ENCODE results near the gene PRSS12.
"Not testable (repeated sequence)": the region's sequence is repeated elsewhere in the genome, so short reads cannot be mapped to it uniquely, and the experiment has no call there.

The PRSS12 gene

DNA sequence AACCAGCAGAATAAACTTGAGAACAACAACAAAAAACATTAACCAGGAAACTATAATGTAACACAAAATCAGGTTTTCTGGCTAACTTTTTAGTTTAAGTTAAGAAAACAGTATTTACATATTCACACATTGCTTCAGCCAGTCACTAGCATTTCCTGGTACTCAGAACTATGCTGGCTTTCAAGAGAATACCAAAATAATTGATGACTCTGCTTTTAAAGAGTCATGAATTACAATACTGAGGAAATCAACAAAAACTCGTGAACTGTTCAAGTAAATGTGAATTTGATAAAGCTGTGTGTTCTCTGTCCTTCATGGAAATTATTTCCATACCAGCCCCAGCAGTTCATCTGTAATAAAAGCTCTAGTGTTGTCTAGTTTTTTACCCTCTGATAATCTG is 27.4 kb downstream of the PRSS12 start:
- peak; percentile 3 for DNase-seq (ENCODE audit: low spot score)

DNA sequence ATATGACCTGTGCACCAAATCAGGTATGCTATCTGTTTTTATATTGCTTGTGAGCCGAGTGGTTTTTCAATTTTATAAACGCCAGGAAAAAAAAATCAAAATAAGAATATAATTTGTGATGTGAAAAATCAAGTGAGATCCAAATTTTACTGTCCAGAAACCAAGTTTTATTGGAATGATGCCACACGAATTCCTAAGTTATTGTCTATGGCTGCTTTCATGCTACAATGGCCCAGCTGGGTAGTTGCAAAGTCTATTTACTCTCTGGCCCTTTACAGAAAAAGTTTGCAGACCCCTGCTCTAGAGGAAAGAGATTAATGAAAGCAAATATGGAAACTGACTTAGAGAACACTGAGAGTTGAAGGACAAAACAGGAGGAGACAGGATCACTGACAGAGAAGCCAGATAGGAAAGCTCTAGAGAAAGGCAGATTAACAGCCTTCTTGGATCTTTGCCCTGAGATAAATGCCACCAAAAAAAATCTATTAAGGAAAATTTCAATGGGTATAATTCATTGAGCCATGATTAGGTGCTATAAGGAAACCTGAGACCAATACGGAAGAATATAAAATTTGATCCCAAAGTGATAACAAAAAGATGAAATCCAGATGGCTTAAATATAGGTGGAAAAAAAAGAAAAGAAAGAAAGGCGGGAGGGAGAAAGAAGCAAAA is 29.8 kb downstream of the PRSS12 start:
- no peak for DNase-seq (ENCODE audit: low spot score)

DNA sequence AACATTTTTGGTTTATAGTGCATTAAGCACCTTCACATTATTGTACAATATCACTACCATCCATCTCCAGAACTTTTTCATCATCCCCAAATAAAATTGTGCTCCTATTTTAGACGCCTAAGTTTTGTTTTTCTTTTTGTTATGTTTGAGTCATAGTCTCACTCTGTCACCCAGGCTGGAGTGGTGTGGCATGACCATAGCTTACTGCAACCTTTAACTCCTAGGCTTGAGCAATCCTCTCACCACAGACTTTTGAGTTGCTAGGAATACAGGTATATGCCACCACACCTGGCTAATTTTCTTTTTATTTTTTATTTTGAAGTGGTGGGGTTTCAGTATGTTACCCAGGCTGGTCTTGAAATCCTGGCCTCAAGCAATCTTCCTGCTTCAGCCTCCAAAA is 33.9 kb downstream of the PRSS12 start:
- DNase-seq (ENCODE audit: low spot score) = no peak

DNA sequence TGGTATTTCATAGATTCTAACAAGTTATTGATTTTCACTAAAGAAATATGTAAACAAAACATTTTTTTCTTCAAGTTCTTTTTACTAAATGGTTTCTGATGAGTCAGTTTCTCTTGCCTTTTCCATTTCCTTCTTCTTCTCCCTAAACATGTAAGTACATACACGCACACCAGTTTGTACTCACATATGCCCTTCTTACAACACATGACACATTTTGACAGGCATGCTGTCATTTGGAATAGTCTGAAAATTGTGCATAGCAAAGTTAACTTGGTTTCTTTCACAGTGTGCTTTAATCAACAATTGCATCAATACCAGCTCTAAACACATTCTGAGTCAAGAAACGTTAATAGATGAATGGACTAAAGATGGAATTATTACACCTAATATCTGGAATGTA is 35.1 kb downstream of the PRSS12 start:
- DNase-seq (ENCODE audit: low spot score) = no peak

DNA sequence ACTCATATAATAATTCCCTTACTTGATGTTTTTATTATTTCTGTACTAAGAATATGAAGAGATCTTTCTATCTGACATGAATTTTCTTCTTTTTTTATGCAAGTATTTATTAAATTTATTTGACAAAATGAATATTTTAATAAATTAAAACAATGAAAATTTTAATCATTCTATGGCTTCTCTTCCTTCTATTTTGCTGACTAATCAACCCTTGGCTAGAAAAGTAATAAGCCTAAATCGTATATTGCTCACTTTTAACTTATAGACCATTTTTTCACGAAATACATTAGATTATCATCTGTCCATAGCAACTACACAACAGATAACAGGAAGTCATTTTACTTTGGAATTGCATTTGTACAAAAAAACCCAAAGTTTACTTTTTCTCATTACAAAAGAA is 38.6 kb downstream of the PRSS12 start:
- no peak for DNase-seq (ENCODE audit: low spot score)

DNA sequence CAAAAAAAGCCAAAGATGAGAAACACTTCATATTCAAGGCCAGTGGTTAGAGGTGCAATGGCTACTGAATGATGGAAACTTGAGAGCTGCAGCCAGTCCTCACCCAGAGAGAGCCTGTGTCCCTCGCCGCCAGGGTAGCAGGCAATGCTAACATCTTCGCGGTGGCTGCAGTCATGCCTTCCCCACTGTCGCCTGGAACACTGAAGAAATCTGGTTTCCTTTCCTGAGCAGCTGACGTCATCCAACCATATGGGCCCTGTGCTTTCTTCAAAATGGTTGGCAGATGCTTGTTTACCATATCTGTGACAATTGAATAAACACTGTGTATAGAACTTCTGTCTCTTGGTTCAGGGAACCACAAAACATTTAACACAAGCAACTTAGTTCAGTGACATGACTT is 39.7 kb downstream of the PRSS12 start:
- no peak for DNase-seq (ENCODE audit: low spot score)

DNA sequence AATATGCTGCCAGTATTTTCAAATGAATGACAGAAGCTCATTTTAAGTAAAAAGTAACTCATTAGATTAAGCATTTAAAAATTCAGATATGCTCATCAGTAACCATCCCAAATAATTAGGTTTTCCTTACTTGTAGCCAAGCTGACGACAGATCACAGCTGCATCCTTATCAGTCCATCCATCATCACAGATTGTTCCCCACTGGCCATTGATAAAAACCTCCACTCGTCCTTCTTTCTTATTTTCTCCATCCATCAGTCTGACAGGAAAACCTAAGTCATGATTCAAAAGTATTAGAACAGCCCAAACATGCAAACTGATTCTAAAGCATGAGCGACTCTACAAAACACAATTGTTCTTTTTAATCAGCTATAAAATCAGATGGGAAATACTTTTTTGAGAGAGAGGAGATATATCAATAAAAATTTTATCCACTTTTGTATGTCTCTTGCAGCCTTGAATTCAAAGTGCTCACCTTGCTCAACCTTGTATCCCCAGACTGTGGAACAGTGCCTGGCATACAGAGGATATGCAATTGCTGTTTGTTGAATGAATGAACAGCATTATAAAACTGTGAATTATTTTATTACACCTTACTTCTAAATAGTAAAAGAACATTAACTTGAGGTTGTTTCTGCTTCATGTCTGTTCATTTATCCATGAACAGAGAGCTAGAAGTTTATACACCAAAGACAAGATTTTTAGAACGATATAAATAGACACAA is 44.3 kb downstream of the PRSS12 start:
- DNase-seq (ENCODE audit: low spot score) = no peak

DNA sequence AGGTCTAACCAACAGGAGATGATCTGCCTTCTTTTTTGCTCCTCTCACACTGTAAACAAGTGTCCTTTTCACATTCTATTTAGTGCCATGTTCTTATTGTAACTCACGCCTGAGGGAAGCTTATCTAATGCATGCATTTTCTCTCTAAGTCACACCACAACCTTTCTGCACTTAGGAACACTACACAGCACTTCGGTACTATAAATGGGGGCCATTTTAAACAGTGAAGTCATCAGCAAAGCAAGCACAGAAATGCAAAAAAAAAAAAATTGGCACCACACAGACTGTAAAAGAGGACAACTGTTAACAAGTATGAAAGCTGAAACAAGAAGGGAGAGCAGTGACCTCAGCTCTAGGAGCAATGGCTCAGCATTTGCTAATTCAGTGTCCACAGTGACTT is 45.2 kb downstream of the PRSS12 start:
- DNase-seq (ENCODE audit: low spot score) = no peak

DNA sequence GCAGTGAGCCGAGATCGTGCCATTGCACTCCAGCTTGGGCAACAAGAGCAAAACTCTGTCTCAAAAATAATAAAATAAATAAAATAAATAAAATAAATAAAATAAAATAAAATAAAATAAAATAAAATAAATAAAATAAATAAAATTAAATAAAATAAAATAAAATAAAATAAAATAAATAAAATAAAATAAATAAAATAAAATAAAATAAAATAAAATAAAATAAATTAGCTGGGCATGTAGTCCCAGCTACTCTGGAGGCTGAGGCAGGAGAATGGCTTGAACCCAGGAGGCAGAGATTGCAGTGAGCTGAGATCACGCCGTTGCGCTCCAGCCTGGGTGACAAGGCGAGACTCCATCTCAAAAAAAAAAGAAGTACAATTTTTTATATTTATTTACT is 53.2 kb downstream of the PRSS12 start:
- not testable (repeated sequence) for DNase-seq (ENCODE audit: low spot score)

DNA sequence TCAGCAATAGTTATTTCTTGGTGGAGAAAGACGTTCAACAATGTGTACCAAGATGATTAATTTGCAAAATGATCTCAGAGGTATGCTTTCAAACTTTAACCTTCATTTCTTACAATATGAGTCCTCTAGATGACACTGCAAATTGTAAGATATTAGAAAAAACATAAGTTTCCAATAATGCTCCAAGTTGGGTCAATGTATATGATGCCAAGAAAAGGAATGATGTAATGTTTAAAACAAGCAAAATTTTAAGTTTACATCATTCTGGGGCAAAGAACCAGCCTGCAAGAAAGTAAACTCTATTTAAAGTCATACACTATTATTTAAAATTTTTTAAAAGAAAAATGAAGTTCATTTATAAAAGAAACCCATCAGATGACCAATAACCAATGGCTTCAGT is 56.1 kb downstream of the PRSS12 start:
- DNase-seq (ENCODE audit: low spot score) = no peak

DNA sequence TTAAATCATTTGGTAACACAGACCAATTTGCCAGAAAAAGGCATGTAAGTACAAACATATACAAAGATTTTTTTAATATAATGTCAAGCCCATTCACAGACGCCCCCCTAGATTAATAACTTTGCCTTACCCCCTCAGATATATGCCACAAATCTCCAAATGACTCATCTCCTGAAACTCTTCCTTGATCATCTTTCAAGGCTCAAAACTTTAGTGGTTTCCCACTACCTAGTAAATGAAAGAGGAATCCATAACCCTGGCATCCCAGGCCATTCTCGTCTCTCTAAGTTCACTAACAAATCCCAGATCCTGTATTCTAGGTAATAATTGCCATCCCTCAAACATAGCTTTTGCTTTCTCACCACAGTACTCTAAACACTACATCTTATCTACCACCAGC is 61.9 kb downstream of the PRSS12 start:
- DNase-seq (ENCODE audit: low spot score) = no peak

DNA sequence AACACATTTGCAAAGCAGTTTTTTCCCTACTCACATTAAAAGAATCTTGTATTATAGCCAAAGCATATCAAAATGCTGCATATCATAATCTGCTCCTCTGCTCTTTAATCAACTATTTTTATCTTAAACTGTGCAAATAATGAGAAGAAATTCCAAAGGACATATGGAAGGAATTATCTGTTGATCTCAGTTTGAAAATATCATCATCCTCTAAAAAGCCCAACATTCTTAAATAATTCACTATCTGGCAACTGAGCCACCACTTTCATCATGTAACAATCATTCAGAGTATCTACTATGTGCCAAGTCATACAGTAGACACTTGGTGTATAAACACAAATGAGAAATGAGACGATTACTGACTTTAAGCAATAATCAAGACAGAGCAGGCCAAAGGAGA is 63.0 kb downstream of the PRSS12 start:
- DNase-seq (ENCODE audit: low spot score) = peak; percentile 74

DNA sequence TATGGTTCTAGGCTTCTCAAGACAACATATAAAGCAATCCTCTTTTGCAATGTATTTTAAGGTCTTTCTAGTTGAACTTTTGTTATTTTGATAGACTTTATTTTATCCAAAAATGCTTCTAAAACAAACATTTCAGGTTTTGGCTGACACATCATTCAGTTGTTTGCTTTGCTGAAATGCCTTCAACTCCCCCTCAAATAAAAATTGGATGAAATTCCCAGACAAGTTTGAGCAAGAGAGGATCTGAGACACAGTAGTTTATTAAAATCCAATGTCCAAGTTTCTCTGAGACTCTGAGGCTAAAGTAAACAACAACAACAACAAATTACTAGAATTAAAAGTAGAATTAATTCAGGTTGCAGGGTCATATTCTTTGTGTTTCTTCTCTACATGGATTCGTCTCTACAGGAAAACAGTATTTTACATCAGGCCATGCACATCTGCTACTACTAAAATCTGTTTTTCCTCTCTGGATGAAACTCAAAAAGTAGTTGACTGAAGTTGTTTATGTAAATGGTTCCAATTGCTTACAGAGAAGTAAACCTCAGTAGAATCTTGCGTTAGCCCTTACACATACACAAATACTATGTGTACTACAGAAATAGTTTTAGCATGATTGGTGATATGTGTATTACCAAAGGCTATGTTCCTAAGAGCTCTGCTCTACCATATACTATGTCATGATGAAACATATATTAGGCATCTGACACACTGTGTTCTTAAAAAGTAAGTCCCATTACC is 64.9 kb downstream of the PRSS12 start:
- DNase-seq (ENCODE audit: low spot score) = peak; percentile 13

DNA sequence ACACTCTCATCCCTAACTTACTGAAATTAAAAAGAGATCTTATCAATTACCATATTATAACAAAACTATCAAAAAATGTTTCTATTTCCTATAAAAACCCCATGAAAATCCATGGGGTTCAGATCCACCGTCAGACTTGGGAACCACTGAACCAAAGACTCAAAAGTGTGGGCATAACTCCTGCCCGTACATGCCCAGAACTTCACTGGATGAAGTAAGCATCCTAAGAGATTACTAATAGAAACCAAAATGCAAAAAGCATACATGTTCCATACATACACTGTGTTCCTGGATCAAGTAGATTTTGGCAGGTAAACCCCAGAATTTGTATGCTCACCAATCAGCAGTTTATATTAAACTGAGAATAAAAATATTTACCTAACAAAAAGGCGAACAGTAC is 66.1 kb downstream of the PRSS12 start:
- no peak for DNase-seq (ENCODE audit: low spot score)

DNA sequence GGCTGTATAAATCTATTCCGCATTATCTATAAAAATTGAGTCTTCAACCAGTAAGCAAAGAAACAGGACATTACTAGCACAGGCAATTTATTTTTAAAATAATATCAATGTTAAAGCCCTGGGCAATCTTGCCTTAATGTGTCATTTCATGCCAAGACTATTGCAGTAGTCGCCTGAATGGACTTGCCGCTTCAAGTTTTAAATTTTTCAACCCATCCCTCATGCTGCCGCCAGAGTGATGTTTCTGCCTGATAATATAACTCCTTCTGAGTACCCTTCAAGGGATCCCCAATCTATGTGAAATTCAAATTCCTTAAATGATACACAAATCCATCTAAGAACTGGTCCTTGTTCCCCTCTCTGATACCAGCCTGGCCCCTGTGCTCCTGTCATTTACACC is 66.9 kb downstream of the PRSS12 start:
- DNase-seq (ENCODE audit: low spot score) = no peak

DNA sequence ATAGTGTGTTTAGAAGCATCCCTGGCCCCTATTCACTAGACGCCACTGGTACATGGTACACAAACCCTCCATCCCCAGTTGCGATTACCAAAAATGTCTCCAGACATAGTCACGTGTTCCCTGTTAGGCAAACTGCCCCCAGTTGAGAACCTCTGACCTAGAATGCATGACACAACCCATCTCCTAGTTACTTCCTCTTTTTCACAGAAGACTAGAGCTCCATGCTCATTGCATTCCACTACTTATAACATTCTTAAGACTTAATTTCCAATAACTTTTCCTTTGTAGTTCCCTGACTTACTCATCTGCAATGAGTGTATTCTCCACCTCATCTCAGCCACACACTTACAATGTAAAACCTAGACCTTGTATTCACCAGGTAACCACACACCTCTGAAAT is 68.6 kb downstream of the PRSS12 start:
- no peak for DNase-seq (ENCODE audit: low spot score)

DNA sequence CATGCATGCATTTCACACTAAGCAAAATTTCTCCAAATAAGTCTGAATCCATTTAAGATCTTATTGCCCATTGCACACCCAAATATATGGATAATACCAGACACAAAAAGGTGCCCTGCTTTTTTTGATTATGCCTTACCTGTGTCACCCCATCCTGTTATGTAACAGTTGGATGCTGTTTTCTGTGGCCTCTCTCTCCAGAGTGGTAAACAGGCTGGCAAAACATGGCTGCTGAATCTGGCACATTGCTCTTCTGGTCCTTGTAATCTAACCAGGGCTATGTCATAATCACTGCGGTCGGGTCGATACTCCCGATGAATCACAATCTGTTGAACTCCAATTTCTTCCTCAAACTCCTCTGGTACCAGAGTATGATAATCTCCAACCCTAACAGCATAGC is 70.1 kb downstream of the PRSS12 start:
- peak; percentile 65 for DNase-seq (ENCODE audit: low spot score)

DNA sequence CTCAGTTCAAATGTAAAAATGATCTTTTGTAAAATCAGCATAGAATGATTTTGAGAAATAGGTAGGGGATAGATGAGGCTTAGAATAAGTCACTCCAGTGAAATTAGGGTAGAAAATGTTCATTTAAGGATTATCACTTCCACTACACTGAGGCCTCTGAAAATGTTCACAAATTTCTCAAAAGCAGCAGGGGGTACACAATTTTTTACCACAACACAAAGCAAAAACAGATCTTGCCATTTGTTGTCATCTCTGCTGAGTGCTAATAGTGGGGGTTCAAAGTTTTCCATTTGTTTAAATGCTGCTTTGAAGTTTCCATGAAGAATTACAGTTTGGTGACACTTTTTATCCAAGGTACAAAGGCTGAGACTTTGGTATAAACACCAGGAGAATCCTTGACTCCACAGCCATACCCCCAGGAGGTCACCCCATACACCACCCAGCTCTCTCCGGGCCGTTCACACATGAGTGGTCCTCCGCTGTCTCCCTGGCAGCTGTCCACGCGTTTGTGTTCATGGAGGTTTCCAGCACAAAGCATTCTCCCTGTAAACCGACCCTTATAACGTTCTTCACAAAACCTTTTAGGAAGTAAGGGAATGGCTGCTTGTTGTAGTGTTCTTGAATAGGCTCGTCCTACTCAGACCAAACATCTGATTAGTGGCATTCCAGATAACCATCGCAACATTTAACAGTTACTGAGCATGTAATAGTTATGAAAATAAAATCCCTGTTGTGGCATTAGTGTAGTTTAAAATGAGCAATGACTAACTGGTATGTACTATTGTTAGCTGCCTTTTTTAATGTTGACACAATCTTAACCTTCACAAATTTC is 71.0 kb downstream of the PRSS12 start:
- DNase-seq (ENCODE audit: low spot score) = no peak

DNA sequence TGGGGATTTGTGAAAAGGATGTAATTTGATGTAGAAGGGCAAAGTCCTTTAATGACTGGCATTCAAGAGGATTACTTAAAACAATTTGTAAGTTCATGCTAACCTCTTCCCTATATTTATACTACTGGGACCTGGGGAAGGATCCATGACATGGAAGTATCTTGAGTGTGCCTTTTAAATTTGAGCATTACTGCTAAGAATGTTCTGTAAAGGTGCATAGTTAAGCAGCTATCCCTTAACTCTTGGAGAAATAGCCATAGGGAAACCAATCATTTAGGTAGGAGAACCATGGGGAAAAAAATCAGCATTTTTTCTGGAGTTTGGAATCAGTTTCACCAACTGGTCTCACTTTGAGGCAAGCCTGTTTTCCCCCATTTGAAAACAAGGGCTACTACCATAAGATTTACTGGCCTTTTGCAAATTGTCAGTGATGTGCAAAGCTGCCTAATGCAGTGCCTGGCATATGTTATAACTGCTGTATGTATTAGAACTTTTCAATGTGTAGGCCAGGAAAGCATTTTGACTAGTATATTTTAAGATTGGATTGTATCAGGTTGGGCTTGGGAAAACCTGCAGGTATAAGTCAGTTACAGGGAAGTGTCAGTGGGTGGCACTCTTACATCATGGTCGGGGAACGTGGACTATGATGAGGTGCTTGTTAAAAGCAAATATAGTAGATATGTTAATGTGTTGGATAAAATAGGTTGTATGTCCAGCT is 72.1 kb downstream of the PRSS12 start:
- DNase-seq (ENCODE audit: low spot score) = peak; percentile 42

DNA sequence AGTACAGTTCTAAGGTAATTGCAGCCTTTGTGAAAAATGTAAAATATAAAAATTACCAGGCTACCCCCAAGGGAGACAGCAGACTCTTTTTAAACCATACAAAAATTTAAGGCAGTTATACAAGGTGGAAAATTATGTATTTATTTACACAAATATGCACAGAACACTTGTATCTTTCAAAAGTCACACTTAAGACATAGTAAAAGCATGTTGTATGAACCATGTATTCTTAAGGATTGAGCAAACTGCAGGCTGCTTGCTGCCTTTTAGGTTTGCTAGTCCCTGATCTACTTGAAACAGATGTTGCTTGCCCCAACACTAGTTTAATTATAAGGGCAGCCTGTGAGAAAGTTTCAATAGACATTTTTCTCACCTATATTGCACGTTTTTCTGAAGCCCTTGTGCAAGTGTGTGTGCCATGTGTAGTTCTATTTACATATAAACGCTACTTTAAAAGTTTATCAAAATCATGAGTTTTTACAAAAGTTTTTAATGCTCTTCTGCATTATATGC is 72.8 kb downstream of the PRSS12 start:
- DNase-seq (ENCODE audit: low spot score) = no peak

DNA sequence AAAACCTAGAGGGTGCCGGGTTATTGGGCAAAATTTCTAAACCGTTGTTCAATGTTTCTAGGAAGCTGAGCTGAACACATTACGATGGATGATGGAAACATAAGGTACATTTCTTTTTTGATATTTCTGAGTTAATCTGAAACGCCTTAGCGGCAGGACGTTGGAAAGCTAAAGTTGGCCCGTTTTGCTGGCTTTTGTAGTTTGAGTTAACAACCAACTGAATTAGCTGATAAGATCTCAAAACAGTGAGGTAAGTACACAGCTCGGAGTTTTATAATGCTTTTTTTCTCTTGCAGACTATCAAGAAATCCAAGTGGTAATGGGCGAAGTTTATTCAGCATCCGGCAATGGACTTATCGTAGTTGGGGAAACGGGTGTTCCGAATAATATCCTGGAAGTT is 73.5 kb downstream of the PRSS12 start:
- DNase-seq (ENCODE audit: low spot score) = no peak
